ENCODE results near the gene ARHGAP45. TPM values are rescaled to one million over a fixed set of nuclear protein-coding genes. Genes with fewer than 3 reads are reported as not detected.
A peak's percentile ranks its signal among the peaks of the same experiment; 100 is the strongest.

The ARHGAP45 gene
- total and polyA plus RNA-seq, 9 of the 15 experiments (the other 6 are each of a cell fraction or from before 2014, with no cell fraction given) = 0.08 to 22.1 (median 4.2) TPM

GRCh38 chr19:1084024-1084868, 17.3 kb downstream of the ARHGAP45 start (continued):
- no peak for TF ChIP-seq TFE3 (CRISPR knock-in tag; IDR thresholded peaks at IDR 0.05)
- TF ChIP-seq SUPT5H (IDR thresholded peaks at IDR 0.05) = 0 out of 2 replicates have a peak, but pooled peaks have one; percentile 20
- TF ChIP-seq CBX5 (IDR thresholded peaks at IDR 0.05; ENCODE audit: borderline replicate concordance, low read depth) = no peak
- TF ChIP-seq CCNT2 (IDR thresholded peaks at IDR 0.05; ENCODE audit: borderline replicate concordance, extremely low read depth, insufficient read length, low read depth, low read length) = no peak
- TF ChIP-seq POLR2G (IDR thresholded peaks at IDR 0.05; ENCODE audit: low read depth, low read length) = peak; percentile 73; the same call in 1 of the 2 replicates
- no peak for TF ChIP-seq E4F1 (CRISPR knock-in tag; IDR thresholded peaks at IDR 0.05; ENCODE audit: borderline replicate concordance)
- TF ChIP-seq ZZZ3 (IDR thresholded peaks at IDR 0.05) = no peak
- TF ChIP-seq NFXL1 (CRISPR knock-in tag; IDR thresholded peaks at IDR 0.05) = no peak
- no peak for TF ChIP-seq ZNF347 (CRISPR knock-in tag; IDR thresholded peaks at IDR 0.05; ENCODE audit: low read depth)
- TF ChIP-seq ESRRA (IDR thresholded peaks at IDR 0.05; ENCODE audit: borderline replicate concordance, low read depth) = no peak
- 0 out of 2 replicates have a peak, but pooled peaks have one; percentile 37 for TF ChIP-seq ZBTB33 (CRISPR knock-in tag; IDR thresholded peaks at IDR 0.05)
- TF ChIP-seq ARNT (IDR thresholded peaks at IDR 0.05) = no peak
- TF ChIP-seq ZNF79 (CRISPR knock-in tag; IDR thresholded peaks at IDR 0.05; ENCODE audit: low read depth) = no peak
